ENCODE results near the gene ARHGEF7. TPM values are rescaled to one million over a fixed set of nuclear protein-coding genes. Genes with fewer than 3 reads are reported as not detected.

The ARHGEF7 gene
- total RNA-seq, 1 donor, result 52.2 TPM

DNA sequence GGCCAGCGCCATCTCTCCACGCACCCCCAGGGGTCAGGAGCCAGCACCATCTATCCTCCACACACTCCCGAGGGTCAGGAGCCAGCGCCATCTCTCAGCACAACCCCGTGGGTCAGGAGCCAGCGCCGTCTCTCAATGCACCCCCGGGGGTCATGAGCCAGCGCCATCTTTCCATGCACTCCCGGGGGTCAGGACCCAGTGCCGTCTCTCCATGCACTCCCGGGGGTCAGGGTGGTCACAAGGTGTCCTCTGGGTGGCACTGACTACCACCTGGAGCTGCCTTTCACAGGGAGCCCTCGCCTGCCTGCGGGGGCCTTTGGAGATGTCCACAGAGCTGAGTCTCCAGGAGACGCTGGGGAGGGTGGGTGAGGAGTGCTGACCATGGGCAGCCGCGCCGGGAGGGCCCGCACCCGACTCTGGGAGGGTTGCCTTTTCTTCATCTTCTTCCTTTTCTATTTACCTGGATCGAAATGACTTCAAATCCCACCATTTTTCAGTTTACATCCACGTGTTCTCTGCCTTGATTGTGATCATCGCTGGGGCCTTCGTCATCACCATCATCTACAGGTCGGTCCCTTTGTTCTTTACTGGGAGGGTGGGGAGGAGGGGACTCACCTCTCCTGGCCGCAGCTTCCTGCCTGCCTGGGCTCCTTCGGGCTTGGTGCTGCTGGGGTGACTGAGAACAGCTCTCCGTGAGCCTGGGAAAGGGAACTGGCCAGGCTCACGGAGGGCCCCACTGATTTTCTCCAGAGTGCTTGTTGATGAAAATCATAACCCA, 224.4 kb downstream of the ARHGEF7 start:
- H3K4me3 ChIP-seq (ENCODE audit: low read depth, low read length), result no peak overlapping the region
- TF ChIP-seq, protein P1, sequence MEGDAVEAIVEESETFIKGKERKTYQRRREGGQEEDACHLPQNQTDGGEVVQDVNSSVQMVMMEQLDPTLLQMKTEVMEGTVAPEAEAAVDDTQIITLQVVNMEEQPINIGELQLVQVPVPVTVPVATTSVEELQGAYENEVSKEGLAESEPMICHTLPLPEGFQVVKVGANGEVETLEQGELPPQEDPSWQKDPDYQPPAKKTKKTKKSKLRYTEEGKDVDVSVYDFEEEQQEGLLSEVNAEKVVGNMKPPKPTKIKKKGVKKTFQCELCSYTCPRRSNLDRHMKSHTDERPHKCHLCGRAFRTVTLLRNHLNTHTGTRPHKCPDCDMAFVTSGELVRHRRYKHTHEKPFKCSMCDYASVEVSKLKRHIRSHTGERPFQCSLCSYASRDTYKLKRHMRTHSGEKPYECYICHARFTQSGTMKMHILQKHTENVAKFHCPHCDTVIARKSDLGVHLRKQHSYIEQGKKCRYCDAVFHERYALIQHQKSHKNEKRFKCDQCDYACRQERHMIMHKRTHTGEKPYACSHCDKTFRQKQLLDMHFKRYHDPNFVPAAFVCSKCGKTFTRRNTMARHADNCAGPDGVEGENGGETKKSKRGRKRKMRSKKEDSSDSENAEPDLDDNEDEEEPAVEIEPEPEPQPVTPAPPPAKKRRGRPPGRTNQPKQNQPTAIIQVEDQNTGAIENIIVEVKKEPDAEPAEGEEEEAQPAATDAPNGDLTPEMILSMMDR (IDR thresholded peaks at IDR 0.05; ENCODE audit: insufficient read depth, low read depth, low read length), result no peak
- no peak for DNase-seq (ENCODE audit: low read depth)

DNA sequence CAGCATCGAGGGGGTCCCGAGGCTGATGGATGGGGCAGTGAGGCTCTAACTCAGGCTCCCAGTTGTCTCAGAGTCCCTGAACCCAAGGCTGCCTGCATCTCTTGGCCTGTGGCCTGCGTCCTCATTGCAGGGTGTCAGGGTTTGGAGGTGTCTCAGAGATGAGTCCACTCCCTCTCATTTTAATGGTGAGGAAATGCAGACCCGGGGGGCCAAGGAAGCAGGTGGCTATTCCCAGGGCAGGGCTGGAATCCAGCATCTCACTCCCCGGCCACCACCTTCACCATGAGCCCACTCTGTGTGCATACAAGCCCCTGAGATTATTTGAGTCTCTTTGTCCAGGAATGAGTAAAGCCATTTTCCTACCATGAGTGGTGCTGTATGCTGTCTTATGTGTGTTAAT, 226.8 kb downstream of the ARHGEF7 start:
- no peak overlapping the region for H3K4me3 ChIP-seq (ENCODE audit: low read depth, low read length)
- TF ChIP-seq, protein P1 (IDR thresholded peaks at IDR 0.05; ENCODE audit: insufficient read depth, low read depth, low read length), result no peak
- no peak for DNase-seq (ENCODE audit: low read depth)

DNA sequence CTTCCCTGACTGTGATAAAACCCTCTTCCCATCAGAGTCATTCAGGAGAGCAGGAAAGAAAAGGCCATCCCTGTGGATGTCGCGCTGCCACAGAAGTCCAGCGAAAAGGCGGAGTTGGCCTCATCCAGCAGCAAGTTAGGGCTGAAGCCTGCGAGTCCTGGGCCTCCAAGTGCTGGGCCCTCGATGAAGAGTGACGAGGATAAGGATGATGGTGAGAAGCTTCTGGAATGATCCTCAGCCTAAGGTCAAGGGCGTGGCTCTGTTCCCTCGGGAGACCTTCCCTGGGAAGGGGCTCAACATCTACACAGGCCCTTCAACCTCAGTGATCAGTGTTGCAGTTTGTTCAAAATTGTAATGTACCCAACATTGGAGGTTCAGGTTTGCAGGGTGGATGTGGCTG, 227.6 kb downstream of the ARHGEF7 start:
- H3K4me3 ChIP-seq (ENCODE audit: low read depth, low read length), result no peak overlapping the region
- no peak for DNase-seq (ENCODE audit: low read depth)
- TF ChIP-seq, protein P1 (IDR thresholded peaks at IDR 0.05; ENCODE audit: insufficient read depth, low read depth, low read length), result no peak

DNA sequence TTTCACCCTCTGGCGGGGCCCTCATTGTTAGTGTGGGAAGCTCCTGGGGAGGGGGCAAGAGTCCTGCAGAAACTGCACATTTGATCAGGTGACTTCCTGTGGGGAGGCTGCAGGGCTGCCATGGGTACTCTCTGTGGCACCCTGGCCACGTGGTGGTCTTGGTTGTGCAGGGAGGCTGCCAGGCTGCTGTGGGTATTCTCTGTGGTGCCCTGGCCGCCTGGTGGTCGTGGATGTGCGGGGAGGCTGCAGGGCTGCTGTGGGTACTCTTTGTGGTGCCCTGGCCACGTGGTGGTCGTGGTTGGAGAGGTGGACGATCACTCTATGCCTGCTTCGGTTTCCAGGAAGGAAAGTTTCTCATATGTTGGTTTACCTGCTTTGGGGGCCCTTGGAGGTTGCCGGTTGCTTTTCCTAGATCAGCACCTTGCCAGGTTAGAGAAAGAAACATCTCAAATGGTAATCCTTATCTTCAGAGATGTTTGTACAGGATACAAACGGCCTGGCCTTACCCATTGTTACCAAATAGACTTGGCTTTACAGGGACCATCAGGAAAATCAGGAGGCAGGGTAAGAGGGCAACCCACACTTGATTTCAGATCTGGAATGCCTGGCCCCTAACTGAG, 228.2 kb downstream of the ARHGEF7 start:
- no peak for DNase-seq (ENCODE audit: low read depth)
- H3K4me3 ChIP-seq (ENCODE audit: low read depth, low read length), result no peak overlapping the region

DNA sequence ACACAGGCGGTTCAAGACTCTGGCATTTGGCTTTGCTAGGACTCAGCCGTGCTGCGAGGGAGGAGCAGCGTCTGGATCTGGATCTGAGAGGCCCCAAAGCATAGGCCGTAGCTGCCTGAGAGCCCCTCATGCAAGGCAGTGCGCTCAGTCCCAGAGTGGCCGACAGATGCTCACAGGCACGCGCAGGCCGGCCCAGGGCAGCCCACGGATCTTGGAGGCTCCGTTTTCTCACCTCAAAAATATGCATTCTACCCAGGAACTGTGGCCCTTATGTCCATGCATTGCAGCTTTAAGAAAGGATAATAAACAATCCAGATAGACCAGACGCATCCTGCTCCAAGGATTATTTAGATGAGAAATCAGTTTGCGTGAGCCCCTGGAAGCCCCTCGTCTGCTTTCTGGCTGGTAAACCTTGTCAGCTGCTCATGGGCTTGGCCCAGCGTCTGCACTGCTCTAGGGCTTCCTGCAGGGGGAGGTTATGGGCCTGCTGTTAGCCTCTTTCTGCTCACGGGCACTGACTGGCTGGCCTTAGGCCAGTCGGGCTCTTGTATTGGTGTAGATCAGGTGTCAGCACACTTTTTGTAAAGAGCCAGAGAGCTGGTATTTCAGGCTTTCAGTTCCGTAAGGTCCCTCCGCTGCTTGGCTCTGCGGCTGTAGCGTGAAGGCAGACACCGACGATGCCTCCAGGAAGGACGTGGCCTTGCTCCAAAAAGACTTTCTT, 229.5 kb downstream of the ARHGEF7 start:
- TF ChIP-seq, protein P1 (IDR thresholded peaks at IDR 0.05; ENCODE audit: insufficient read depth, low read depth, low read length), result peak; percentile 69
- DNase-seq (ENCODE audit: low read depth), result peak; percentile 77

More for the DNA sequence above, 228.2 kb downstream of the ARHGEF7 start:
- TF ChIP-seq, protein P1 (IDR thresholded peaks at IDR 0.05; ENCODE audit: insufficient read depth, low read depth, low read length), result no peak

DNA sequence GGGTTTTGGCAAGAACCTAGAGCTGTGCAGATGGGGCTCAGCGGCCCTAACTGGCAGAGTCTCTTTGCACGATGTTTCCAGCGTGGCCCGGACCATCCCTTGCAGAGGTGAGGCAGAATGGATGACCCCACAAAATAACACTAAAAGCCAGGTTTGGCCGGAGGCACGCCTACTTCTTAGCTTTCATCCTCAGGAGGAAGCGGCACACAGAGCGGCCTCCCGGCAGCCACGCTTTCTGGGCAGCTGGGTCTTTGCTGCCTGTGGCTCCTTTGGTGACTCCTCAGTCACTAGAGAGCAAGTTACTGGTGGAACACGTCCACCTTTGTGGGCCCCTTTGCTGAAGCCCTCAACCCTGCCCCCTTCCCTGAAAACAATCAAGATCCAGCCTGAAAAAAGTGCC, 230.6 kb downstream of the ARHGEF7 start:
- DNase-seq (ENCODE audit: low read depth), result no peak

More for the DNA sequence above, 229.5 kb downstream of the ARHGEF7 start:
- H3K4me3 ChIP-seq (ENCODE audit: low read depth, low read length), result no peak overlapping the region

More for the DNA sequence above, 230.6 kb downstream of the ARHGEF7 start:
- no peak overlapping the region for H3K4me3 ChIP-seq (ENCODE audit: low read depth, low read length)
- TF ChIP-seq, protein P1 (IDR thresholded peaks at IDR 0.05; ENCODE audit: insufficient read depth, low read depth, low read length), result no peak
